Measurements from ENCODE around the gene PDCD5.
A peak's percentile ranks its signal among the peaks of the same experiment; 100 is the strongest.
"Not testable (repeated sequence)": the region's sequence is repeated elsewhere in the genome, so short reads cannot be mapped to it uniquely, and the experiment has no call there.

Gene PDCD5

DNA sequence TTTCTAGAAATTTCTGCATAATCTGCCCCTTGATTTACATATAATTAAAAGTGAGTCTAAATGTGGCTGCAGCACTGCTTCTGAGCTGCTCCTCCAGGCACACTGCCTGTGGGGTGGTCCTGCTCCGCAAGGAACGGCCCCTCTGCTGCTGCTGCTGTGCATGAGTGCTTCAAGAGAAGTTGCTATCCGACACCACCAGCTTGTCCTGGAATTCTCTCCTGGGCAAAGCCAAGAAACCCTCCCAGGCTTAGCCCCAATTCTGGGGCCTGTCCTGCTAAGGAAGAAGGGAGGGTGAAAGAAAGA lies 7.5 kb upstream of the PDCD5 start:
- DNase-seq (ENCODE audit: insufficient read length, low spot score) (no peak), FAIRE-seq (no peak)

DNA sequence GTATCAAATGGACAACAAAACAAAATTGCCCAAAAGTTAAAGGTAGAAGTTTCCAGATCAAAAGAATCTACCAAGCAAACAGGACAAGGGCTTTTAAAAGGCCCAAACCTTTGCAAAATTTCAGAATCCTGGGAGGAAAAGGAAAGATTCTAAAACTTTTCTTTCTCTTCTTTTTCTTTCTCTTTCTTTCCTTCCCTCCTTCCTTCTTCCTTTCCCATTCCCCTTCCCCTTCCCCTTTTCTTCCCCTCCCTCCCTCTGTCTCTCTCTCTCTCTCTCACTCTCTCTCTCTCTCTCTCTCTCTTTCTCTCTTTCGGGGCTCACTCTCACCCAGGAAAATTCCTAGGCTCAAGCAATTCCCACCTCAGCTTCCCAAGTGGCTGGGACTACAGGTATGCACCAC lies 4.2 kb upstream of the PDCD5 start:
- FAIRE-seq: no peak
- no peak for DNase-seq (ENCODE audit: insufficient read length, low spot score)

DNA sequence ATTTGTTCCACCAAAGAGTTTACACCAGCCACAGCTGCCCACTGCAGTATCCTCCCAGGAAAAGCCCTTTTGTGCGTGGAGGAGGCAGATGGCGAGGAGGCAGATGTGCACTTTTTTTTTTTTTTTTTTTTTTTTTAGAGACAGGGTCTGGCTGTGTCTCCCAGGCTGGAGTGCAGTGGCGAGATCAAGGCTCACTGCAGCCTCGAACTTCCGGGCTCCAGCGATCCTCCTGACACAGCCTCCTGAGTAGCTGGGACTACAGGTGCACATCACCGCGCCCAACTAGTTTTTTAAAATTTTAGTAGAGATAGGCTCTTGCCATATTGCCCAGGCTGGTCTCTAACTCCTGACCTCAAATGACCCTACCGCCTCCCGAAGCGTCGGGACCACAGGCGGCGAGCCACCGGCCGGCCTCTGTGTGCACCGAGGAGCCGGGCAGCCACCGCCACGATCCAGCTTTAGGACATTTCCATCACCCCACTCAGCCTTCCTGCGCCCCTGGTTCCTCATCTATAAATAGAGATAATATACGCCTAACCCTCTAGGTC lies 563 bp upstream of the PDCD5 start:
- FAIRE-seq (no peak), DNase-seq (ENCODE audit: insufficient read length, low spot score) (peak; percentile 15)

GRCh38 chr19:32581705-32582179 lies 752 bp downstream of the PDCD5 start:
- FAIRE-seq (no peak), DNase-seq (ENCODE audit: insufficient read length, low spot score) (no peak)

GRCh38 chr19:32587747-32588504 lies 6.9 kb downstream of the PDCD5 start:
- not testable (repeated sequence) for DNase-seq (ENCODE audit: insufficient read length, low spot score); FAIRE-seq

DNA sequence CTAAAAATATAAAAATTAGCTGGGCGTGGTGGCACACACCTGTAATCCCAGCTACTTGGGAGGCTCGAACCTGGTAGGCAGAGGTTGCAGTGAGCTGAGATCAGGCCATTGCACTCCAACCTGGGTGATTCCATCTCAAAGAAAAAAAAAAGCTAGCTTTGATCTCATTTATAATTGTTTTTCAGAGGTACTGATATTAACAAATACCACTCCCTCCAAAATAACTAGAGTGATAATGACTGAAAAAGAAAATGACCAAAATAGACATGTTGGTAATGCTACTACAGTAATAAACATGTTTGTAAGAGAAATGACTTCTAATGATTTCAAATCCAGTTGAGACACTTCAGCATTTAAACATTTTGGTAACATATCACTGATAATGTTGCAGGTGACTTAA lies 13.0 kb downstream of the PDCD5 start:
- DNase-seq (ENCODE audit: insufficient read length, low spot score) (no peak), FAIRE-seq (no peak)

GRCh38 chr19:32595491-32595890 lies 14.5 kb downstream of the PDCD5 start:
- DNase-seq (ENCODE audit: insufficient read length, low spot score): no peak
- FAIRE-seq: no peak

DNA sequence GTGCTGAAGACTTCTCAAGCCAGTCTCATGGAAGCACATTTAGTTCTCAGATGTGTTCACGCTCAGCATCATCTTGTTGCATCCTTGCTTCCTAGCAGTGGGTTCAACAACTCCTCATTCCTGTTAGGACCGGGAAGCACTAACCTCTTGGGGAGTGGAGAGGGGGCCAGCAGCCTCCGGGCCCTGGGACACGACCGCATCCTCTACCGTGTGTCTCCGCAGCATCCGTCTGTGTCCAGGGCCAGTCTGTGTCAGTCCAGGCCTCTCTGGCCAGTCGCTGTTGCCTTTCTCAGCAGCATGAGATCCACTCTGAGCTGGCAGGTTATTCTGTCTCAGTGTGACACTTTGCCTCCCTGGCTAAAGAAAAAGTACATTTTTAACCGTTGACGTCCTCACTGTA lies 17.0 kb downstream of the PDCD5 start:
- DNase-seq (ENCODE audit: insufficient read length, low spot score) (no peak), FAIRE-seq (no peak)

DNA sequence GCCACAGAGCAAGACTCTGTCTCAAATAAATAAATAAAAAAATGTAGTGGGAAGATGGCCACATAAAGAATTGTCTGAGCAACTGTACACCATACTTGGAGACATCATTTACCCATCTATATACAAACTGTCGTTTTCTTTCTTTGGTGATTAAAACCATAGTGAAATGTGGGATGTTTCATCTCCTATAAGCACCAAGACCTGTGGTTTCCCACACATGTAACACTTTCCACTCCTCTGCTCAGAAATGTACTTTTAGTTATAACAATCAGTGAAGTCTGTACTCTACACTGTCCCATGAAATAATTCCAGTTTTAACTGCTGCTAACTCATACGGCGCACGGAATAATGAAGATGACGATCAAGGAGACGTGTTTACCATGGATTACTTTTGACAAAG lies 18.3 kb downstream of the PDCD5 start:
- DNase-seq (ENCODE audit: insufficient read length, low spot score) (no peak), FAIRE-seq (no peak)

DNA sequence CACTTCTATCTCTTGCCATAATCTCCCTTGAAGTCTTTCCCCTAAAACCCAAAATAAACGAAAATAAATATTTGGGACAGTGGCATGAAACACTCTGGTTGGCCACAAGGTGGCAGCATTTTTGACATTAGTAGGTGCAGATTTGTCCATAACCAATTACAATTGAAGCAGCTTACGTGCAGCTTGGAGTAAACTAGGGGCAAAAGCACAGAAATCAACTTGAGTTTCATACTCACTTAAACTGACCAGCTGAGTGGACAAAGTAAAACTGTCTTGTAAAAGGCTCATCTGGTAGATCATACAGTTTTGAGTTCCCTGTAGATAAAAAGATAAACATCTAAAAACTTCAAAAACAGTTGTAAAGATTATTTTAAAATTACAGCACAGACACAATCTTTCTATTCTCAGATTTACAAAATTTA lies 18.8 kb downstream of the PDCD5 start:
- DNase-seq (ENCODE audit: insufficient read length, low spot score) (peak; percentile 56), FAIRE-seq (peak; percentile 85)

DNA sequence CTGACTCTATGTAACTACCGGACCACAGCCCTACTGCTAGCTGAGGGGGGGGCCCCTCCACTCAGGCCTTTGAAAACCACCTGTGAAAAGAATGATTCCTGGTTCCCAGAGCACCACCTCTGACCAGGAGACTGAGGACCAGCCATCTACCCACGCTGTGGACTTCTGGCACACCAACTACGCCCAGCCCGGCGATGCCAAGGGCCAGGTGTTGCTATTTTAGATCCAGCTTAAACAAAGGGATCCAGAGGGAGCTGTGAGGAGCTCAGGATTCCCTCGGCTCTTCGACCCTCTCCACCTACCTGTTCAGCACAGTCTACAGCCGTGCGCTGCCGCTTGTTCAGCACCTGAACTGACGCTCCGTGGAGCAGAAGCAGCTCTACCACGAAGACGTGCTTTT lies 23.0 kb downstream of the PDCD5 start:
- FAIRE-seq (no peak), DNase-seq (ENCODE audit: insufficient read length, low spot score) (no peak)

DNA sequence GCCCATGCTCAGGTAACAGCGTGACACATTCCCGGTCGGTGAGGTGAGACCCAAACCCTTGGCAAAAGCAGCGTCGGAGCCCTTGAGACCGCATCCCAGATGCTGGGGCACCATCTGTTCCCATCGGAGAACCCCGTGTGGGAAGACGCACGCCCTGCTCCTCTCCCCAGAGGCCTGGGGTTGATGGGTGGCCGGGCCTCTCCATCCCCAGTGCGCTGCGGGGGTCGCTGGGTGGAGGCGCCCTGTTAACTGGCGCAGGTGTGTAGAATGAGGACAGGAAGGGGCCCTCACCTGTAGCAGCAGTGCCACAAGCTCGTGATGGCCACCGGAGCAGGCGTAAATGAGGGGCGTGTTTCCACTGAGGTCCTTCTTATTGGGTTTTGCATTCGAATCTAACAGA lies 24.6 kb downstream of the PDCD5 start:
- FAIRE-seq (no peak), DNase-seq (ENCODE audit: insufficient read length, low spot score) (no peak)

GRCh38 chr19:32606289-32606688 lies 25.3 kb downstream of the PDCD5 start:
- no peak for DNase-seq (ENCODE audit: insufficient read length, low spot score)
- no peak for FAIRE-seq

DNA sequence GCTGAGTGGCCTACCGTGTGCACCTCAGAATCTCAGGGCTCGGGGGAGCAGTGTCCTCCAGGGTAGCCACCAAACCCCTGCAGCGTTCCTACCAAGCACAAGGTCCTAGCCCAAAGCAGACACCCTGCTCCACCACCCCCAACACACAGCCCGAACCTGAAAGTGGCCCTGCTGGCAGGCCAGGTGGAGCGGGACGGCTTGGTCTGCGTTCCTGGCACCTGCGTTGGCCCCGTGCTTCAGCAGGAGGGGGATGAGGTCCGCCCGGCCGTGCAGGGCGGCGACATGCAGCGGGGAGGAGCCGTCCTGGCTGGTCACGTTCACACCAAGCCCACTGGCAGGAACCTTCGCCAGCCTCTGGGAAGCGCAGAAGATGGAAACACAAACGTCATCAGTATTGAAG lies 26.5 kb downstream of the PDCD5 start:
- DNase-seq (ENCODE audit: insufficient read length, low spot score) (no peak), FAIRE-seq (no peak)

DNA sequence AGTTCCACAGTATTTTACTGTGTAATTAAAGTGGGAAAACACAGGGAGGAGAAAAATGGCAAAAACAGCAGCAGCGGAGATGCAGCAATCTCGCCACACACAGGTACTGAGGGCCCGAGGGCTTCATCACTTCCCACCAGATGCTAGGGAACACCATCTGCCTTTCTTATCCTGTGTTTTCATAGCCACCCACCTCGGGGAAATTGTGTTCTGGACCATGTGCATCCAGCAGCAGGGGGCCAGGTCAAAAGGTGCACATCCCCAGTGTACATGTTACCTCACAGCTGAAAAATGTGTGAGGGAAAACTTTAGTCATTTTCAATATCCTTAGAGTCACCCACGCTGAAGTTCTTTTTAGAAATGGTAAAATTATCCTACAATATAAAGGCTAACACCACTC lies 30.2 kb downstream of the PDCD5 start:
- FAIRE-seq (no peak), DNase-seq (ENCODE audit: insufficient read length, low spot score) (no peak)

- FAIRE-seq (no peak), DNase-seq (ENCODE audit: insufficient read length, low spot score) (no peak)
These were observed 32.0 kb downstream of the PDCD5 start for GRCh38 chr19:32613008-32613407.

GRCh38 chr19:32614916-32615315 lies 33.9 kb downstream of the PDCD5 start:
- FAIRE-seq: no peak

GRCh38 chr19:32615569-32615968 lies 34.6 kb downstream of the PDCD5 start:
- no peak for DNase-seq (ENCODE audit: insufficient read length, low spot score)
- FAIRE-seq: no peak

More at GRCh38 chr19:32614916-32615315, 33.9 kb downstream of the PDCD5 start:
- no peak for DNase-seq (ENCODE audit: insufficient read length, low spot score)

- FAIRE-seq (no peak), DNase-seq (ENCODE audit: insufficient read length, low spot score) (no peak)
These were observed 38.2 kb downstream of the PDCD5 start for GRCh38 chr19:32619051-32619685.

DNA sequence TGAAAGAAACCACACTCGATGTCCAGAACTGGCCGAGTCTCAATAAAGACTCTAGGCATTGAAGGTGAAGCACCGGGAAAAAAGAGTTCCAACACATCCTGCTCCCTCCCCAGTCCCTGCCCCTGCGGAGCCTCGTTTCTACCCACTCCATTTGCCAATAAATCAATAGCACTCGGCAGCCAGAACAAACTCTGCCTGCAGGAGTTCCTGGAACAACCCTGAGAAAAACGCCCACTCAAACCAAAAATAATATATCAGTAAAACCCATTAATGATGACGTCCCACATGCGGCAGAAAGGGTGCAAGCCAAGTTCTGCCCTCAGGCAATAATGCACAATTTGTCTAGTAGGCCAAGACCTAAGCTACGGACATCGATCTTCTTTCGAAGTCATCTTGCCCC lies 41.0 kb downstream of the PDCD5 start:
- FAIRE-seq: no peak

DNA sequence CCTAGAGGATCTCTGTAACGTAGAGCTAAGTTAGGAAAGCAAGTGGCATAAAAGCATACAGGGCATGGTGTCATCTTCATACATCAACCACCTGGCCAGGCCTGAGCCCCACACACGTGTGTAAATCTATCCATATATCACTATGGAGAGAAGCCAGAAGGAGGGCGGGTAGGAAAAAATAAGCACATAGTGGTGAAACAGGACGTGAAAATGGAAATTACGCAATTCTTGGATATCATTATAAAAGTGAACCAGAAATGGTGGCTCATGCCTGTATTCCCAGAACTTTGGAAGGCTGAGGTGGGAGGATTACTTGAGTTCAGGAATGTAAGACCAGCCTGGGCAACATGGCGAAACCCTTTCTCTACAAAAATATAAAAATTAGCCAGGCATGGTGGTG lies 43.4 kb downstream of the PDCD5 start:
- DNase-seq (ENCODE audit: insufficient read length, low spot score): no peak
- FAIRE-seq: no peak

More for the DNA sequence above, 41.0 kb downstream of the PDCD5 start:
- no peak for DNase-seq (ENCODE audit: insufficient read length, low spot score)

- no peak for DNase-seq (ENCODE audit: insufficient read length, low spot score)
- FAIRE-seq: no peak
These were observed 46.0 kb downstream of the PDCD5 start for GRCh38 chr19:32626969-32627368.

All from GM19239 (cell line).